Islet precursor cell (in vitro differentiated cells): ENCODE results near the gene FAM43A.
A peak's percentile ranks its signal among the peaks of the same experiment; 100 is the strongest.

Experiments
- DNase-seq: peaks from one replicate; pipeline ENCODE4 v3.0.0-alpha.2; 2018

The FAM43A gene, protein sequence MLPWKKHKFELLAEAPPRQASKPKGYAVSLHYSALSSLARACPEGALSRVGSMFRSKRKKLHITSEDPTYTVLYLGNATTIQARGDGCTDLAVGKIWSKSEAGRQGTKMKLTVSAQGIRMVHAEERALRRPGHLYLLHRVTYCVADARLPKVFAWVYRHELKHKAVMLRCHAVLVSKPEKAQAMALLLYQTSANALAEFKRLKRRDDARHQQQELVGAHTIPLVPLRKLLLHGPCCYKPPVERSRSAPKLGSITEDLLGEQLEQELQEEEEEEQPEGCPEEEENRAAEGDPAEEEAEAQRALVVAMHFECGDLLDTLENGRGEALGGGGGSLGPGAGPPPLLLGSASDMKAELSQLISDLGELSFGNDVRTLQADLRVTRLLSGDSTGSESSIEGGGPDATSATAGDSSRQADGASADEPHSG

DNA sequence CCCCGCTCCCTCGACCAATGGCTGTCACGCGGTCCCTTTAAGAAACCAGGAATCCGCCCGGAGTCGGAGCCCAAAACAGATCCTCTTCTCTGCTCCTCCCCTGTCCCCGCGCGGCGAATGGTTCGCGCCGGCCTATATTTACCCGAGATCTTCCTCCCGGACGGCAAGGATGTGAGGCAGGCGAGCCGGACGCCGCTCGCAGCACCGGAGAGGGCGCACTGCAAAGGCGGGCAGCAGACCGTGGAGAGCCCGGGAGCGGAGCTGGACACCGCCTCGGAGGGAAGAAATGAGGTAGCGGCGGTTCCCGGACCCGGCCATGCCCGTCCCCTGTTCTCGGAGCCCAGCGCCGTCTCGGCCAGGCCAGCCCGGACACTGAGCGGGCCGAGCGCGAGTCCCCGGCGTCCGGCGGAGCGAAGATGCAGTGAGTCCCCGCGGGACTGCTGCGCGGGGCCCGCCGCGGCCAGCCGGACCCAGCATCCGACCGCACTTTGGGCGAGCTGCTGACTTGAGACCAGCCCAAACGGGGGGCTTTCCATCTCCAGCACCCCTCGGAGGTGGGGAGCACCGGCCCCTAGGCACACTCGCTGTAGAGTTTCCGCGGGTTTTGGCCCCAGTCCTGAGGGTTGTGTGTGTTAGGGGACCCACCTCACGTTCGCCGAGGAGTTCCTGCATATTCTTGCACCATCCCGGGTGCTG is at the start of gene FAM43A:
Gene FAM43A (plus strand): TSS at position 166 of the 696 bp plus-strand sequence. CDS start 944 bp downstream, outside the sequence.
- DNase-seq = peak; percentile 97

DNA sequence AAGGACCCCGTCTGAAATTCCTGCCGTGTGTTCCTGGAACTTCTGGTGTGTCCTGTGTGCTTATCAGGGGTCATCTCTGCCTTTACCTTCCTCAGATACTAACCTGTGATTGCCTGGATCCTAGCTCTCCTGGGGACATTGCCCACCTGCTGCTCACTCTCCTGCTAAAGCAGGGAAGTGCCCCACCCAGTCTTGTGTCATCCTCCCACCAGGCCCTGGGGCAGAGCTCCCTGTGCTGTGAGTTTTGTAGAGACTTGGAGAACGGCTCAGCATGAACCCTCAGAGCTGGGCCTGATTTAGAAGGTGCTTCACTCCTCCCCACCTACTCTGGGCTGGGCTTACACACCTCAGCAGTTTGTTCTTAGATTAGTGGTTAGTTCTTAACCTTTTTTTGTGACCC is 48.6 kb upstream of the FAM43A start:
- DNase-seq = peak; percentile 75

DNA sequence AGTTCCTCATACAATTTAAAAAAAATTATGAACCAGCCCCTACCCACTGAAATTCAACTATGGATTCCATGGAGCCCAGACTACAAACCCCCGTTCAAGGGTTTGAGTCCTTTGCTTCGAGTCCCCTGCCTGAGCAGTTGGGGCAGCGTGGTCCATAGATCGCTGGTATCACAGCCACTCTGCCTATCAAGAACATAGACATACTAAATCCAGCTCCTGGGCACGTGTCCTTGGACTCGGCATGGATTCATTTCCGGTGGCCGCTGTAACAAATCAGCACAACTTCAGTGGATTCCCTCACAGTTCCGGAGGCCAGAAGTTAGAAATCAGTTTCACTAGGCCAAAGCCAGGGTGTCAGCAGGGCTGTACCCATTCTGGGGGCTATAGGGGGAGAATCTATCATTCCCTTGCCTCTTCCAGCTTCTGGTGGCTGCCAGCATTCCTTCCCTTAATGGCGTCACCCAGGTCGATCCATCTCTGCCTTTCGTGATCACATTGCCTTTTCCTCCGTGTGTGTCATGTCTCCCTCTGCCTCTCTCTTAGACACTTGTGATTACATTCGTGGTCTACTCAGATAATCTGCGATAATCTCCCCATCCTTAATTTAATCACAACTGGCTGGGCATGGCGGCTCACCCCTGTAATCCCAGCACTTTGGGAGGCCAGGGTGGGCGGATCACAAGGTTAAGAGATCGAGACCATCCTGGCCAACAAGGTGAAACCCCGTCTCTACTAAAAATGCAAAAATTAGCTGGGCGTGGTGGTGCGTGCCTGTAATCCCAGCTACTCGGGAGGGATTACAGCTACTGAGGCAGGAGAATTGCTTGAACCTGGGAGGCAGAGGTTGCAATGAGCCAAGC is 47.9 kb upstream of the FAM43A start:
- no peak for DNase-seq

DNA sequence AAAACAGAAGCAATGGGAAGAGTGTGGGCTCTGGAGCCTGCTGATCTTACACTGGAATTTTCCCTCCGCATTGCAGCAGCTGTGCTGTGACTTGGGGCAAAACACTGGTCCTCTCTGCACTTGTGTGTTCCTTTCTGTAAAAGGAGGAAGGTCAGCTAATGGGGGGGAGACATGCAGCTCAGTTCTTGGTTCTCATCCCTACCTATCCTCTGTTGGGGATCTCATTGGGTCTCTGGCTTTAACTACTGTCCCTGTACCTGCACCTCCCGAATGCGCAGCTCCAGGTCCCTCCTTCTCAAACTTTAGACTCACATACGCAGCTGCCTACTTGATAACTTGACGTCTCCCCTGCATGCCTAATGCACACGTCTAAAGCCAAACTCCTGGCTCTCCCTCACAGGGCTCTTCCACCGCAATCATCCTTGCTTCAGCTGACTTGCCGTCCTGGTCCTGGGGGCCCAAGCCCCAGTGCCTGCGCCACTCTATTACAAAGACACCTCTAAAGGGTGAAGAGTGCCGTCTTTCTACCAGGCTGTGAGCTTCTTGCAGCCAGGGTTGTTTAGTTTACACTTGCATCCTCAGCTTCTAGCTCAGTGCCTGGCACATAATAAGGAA is 46.6 kb upstream of the FAM43A start:
- DNase-seq = no peak

DNA sequence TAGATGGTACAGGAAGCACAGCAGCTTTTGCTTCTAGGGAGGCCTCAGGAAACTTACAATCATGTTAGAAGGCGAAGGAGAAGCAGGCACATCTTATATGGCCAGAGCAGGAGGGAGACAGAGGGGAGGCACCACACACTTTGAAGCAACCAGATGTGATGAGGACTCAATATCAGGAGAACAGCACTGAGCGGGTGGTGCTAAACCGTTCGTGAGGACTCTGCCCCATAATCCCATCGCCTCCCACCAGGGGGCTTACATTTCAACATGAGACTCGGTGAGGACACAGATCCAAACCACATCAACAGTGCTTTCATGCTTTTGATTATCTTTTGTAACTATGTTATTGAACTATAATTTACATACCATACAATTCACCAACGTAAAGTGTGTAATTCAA is 44.9 kb upstream of the FAM43A start:
- peak; percentile 67 for DNase-seq

DNA sequence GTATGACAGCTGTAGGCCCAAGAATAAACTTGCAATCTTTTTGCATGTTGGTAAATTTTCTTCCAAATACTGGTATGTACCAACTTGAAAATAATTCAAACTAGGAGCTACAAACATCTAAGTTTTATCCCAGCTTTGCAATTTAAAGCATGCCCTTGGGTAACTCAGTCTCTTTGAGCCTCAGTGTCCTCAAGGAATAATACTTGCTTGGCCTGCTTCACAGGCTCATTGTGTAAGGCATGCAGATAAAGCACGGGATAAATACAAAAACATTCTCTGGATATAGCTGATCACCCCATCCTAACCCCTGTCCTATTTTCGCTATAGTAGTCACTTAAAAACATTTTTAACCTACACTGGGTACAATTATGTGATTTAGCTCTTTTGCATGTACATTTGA is 42.9 kb upstream of the FAM43A start:
- DNase-seq = no peak

DNA sequence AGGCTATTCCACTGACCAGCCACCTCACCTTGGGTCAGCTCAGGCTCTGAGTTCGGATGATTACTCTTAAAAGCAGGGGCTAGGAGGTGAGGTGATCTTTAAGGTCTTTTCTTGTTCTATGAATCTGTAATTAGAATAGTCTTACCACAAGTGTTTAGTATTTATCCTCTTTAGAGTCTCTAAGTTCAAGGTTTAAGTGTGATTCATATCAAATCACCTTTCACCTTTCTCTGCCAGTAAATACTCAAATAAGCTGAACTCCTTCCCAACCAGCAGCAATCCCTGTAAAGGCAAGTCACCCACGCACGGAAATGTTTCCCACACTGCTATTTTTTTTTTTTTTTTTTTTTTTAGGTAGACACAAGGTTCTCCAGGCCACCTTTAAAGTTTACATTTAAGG is 37.9 kb upstream of the FAM43A start:
- no peak for DNase-seq

DNA sequence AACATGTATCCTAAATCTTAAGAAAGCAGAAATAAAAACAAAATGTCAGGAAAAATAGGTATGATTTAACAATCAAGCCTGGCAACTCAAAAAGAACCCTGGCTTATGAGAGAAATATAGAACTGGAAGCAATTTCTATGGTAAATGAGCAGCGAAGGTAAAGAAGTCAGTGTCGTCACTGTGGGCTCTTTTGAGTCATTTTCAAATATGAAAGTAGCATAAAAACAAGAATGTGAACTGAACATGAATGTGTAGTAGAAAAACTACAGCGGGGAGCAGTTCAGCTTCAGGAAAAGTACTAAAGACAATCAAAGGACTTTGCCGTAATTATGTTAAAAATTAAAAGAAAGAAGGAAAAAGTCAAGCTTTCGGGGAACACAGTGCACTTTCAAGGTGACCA is 31.2 kb upstream of the FAM43A start:
- no peak for DNase-seq

DNA sequence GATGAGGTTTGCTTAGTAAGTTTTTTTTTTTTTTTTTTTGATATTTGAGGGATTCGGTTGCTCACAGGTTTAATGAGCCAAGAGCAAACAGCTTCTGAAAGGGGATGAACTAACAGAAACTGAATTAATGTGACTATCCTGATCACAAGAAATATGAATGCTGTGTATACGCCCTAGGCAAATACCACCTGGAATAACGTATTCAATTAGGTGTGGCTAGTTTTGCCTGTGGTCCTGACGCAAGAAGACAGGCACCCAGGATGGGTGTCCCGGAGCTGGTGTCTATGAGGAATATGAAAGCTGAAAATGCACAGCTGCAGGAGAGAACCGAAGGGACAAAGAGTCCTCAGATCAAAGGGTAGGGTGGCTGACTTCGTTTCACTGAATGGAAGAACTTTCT is 28.2 kb upstream of the FAM43A start:
- DNase-seq = no peak

DNA sequence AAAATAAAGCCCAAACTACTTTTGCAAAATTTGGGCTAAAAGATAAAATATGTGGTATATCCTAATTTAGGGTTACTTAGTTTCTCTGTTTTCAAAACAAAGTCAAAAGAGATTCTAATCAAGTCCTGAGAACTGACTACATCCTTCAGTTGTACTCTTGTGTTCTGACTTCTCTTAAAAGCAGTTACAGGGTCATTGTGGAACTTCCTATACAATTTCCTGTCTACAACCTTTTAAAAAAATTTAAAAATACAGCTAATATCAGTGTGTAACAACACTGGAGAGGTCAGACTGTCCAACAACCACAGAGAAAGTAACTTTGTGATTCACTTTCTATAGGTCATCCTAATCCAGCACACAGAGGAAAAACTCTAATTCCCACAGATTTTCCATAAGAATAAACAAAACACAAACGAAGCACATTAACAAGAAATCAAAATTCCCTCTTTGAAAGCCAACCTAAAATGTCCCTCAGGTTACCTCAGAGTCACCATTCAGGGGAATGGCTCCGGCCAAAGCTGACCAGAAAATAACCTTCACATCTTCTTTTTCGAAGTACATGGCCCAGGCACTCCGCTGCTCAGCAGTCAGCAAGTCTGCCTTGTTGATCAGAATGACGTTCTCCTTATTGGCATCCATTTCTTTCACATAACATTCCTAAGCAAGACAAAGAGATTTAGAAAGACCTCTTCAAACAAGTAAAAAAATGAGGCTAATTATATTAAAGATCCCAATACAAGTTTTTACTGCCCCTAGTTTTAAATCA is 27.0 kb upstream of the FAM43A start:
- no peak for DNase-seq

DNA sequence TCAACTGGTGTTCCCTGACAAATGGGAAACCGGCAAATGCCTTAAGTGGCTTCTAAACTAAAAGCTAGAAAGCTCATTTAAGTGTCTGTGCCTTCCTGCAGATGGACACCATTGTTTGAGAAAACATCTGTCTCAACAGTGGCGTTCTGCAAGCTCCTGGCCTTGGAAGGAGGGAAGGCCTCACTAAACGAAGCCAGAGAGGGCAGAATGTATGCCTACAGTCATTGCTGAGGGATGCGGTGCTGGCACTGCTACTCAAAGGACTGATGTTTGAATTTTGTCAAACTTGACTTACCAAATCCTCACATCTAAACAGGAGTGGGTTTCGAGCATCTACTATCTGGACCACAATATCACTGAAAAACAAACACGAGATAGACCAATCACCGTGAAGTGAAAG is 25.9 kb upstream of the FAM43A start:
- DNase-seq = no peak

DNA sequence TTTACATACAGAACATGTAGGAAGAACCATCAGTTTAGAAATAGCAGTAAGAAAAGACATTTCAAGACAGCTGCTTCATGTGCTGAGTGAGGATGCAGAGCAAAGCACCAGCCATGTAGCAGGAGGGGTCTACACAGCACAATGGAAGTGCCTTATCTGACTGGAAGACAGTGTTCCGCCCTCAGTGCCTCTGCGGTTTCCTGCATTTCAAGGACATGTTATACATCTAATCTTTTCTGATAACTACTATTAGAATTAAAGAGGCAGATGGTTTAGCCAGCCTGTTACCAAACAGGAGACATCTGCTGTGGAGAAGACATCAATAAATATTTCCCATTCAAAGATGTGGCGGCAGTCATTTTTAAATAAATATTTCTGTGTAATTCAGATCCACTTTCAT is 24.3 kb upstream of the FAM43A start:
- no peak for DNase-seq

DNA sequence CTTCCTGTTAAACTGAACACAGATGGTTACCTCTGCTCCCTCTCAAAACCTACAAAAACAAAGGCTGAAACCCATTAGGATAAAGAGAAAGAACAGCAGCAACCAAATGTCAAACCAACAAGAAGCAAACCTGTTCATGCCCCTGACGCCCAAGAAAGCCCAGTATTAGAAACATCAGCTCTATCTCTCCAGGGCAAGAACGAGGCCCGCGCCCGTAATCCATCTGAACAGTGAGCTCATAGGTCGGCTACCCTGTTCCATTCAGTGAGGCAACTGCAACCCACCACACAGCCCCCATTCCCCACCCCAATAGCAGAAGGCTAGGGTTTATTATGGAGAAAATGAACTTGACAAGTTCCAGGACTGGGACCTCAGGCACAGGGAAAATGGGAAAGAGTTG is 23.7 kb upstream of the FAM43A start:
- DNase-seq = no peak

DNA sequence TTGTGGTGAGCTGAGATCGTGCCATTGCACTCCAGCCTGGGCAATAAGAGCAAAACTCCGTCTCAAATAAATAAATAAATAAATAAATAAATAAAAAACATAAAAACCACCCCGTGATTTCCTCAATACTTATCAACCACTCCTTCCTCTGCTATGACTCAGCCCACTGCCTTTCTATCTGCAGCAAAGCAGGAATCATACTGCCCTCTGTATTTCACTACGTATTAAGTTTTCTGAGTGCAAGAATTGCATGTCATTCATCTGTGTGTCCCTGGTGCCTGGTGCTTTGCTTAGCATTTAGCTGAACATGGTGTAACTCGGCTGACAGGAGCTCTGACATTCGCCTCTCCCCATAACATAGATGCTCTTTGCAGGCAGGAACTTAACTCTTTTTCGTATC is 20.8 kb upstream of the FAM43A start:
- no peak for DNase-seq

DNA sequence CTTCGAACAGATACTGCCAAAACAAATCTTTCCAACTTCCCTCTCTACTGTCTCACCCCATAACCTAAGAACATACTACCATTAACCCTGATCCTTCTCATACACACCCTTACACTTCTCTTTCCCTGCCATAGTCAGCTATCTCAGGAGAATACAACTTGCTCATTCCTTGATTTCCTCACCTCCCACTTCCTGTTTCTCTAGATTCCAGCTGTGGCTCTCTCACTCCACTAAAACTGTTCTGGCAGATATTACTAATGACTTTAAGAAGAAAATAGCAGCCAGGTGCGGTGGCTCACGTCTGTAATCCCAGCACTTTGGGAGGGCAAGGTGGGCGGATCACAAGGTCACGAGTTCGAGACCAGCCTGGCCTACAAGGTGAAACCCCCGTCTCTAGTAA is 18.3 kb upstream of the FAM43A start:
- DNase-seq = no peak

DNA sequence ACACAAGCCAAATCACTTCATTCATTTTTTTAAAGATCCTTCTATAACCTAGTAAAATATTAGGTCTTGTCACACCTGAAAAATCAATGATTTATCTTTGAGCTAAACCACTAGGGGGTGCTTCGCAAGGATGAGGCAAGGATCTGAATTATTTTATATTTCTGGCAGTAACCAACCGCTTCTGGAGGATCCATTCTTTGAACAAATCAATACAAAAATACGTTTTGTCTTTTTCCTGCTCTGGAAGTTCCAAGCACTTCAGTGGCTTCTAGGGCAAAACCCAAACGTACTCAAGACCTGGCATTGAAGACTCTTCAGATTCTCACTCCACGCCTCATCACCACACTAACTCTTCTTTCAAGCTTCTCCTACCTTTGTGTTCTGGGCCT is 14.2 kb upstream of the FAM43A start:
- DNase-seq = no peak

DNA sequence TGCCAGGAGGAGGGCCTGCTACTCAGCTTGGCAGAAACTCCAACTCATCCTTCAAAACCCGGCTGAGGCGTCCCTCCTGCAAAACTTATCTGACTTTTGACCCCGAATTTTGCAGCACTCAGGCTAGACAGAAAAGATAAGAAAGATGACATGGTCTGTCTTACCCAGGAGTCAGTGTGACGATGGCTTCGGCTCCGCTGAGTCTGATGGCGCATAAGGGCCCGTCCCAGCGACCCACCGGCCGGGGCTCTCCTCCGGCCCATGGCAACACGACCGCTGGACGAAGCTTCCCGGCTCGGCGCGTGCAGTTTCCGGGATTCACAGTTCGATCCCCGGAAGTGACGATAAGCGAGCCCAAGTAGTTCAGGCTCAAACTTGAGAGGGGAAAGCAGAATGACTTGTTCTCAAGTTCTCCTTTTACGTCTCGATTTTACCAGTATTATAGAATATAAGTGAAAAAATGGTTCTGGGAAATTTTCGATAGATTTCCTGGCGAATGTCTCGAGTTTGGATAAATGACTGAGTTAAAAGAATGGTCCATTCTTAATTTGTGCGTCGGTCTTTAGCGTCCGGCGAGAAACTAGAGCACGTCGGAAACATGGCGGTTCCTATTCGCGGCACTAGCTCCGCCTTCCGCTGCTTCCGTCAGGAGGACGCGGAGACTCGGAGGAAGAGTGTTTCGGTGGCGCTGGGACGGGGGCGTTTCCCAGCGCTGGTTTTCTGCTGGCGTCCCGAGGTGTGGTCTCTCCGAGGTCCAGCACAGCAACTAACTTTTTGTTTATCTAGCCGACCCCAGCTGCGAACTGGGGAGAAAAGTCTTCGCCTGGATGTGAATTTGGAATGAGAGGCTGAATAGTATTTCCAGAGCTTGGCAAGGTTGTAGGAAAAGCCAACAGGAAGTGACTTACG is 13.5 kb upstream of the FAM43A start, which contains the start of gene LSG1:
Gene LSG1 (minus strand): TSS at position 292 of the 909 bp plus-strand sequence. CDS start 29 bp downstream, at position 263.
- DNase-seq = peak; percentile 96

DNA sequence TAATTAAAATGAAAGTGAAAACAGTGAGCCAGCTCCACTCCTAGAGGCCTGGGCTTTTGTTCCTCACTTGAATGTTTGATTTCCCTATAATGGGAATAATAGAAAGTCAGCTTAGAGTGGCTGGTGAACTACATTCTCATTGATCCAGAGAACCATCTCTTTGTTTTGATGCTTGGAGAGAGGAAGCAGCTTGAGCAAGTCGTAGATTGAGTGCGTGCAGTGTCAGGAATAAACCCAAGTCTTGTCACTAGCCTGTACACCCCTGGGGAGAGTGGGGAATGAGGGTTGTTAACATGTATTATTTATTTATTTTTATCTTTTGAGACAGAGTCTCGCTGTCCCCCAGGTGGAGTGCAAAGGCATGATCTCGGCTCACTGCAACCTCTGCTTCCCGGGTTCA is 12.8 kb upstream of the FAM43A start:
- no peak for DNase-seq

DNA sequence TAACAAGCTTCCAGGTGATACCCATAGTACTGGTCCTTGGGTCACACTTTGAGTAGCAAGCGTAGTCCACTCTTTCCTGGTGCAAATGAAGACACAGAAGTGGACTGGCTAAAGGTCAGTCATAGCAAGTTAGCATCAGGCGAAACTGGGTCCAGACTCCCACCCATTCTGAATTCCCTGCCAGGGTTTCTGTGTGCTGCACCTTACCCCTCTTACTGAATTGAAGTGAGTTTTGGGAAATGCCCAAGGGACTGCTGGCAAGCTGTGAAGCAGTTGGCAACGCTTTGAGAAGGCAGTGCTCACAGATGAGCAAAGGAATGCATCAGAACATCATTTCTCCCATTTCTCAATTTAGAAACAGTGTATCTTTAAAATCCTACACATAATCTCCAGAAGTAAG is 11.9 kb upstream of the FAM43A start:
- DNase-seq = no peak

DNA sequence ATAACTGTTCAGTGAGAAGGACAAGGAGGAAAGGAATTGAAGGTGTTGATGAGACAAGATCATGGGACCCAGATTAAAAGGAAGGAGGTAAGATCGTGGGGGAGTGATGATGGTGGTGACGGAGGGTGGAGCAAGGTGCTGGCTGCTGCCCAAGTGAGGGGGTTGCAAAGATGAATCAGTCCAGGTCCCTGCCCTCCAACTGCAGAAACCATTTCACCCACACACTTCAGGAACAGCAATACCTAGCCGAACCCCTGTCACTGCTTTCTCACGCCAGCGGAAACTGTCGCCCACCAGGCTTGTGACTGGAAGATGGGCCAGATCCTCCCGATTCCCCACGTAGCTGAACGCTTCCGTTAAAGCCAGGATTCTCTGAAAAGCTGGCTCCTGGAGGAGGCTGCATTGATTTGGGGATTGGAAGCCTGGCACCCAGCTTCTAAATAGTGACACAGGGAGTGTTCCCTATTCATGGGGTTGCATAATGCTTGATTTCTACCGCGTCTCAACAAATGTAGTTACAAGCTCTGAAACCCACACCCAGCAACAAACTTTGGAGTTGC is 10.5 kb upstream of the FAM43A start:
- peak; percentile 41 for DNase-seq

DNA sequence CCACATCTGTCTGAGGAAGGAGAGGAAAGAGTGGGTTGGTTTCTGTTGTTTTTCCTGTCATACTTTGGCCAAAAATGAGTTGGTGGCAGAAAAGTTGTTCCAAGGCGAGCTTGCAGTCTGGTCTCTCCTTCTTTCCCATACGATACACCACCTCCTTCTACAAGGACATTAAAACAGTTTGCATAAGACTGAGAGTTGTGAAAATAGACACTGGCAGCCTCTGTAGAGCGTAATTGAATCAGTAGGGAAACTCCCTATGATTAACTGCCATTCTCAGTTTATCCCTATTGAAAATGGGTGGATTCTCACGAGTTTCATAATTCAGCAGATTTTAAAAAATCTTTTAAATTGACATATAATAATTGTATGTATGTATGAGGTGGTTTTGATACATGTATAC is 10.0 kb upstream of the FAM43A start:
- no peak for DNase-seq
